ENCODE measurements around the gene TUBA1B.

Gene TUBA1B

DNA sequence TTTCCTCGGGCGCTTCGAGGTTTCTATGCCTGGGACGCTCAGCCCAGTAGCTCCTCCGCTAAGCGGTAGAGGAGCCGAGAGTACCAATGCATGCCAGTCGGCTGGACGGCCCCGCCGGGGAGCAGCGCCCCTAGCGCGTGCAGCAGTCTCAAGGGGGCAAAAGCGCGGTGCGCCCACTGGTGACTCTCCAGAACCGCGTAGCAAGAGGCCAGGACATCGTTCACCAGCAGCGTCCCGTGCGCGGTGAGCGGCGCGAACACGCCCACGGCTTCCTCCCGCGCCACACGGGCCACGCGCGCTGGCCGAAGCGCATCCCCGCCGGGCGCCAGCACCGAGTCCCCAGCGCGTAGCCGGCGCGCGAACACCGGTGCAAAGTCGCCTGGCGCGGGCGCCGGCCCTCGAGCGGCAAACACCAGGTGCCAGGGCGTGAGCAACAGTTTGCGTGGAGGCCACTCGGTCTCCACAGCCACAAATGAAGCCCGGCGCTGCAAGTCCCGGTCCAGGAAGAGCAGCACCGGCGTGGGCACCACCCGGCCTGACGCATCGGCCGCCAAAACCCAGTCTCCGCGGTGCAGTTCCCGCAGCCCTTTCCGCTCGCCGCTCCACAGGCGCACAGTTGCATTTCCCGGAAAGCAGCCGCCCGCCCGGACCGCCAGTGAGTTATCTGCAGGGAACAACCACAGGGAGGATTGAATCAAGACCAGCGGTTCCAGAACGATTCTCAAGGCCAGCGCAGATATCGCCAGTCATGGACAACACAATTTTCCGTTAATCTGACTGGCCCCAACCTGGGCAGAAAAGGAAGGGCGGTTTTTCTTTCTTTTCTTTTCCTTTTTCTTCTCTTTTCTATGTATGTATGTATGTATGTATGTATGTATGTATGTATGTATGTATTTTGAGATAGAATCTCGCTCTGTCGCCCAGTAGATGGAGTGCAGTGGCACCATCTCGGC lies 41.1 kb downstream of the TUBA1B start:
- DNase-seq (ENCODE audit: low read depth), result no peak

DNA sequence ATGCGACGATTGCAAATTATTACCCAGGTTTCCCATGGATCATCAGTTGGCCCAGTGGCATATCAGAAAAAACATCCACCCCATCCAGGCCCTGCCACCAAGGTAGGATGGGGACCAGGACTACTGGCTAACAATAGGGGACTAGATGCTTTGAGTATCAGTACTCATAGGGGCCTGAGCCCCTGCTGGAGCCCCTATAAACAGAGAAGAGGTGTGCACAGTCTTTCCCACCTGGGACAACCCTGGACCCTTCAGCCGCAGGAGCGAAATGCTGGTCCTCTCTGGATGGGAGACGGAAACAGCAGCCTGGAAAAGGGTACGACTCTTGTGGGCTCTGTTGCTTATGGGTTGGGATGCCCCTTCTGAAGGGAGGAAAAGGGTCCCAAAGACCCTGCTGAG lies 42.3 kb downstream of the TUBA1B start:
- no peak for DNase-seq (ENCODE audit: low read depth)

DNA sequence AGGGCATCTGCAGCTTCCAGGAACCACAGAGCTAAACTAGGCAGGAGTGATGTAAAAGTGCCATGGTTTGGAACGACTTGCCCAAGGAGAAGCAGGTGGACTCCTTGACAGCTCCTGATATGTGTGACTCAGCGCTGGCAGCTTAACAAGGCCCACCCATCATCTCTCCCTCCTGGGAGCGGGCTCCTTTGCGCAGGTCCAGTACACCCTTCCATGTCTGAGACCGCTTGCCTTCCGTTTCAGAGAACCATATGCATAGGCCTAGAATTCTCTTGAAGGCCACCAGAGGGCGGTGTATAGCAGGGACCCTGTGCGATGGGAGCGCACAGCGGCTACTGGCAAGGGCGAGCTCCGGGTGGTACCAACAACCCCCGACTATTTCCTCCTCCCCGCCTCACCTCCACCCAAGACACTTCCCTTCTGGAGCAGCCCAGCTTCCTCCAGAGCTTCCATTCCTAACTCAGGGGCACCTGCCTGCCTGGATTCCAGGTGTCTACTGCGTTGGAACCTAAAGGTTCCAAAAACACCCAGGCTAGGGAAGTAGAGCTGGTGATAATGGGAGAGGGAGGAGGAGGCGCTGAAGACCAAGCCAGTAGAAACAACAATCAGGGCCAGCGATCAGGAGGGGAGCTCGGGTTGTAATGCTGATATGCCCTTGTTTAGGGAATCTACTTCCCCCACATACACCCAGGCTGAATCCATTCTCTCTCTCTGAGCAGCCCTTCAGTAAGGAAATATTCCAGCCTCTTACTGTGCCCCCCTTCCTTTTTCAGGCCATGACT lies 42.9 kb downstream of the TUBA1B start:
- DNase-seq (ENCODE audit: low read depth), result peak; percentile 68

DNA sequence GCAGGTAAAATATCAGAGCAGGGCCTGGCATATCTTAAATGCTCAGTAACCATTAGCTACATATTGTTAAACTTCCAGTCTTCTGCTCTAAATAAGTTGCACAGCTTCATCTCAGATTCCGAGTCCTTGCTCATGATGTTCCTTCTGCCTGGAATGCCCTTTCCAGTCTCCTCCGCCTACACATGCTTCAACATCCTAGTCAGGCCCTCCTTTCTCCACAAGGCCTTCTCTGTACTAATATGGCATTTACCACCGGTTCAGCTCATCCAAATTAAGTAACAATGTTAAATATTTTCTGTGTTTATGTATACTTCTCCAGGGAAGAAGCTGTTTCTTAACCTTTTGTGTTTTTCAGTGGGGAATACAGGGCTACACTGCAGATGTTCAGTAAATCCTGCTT lies 45.1 kb downstream of the TUBA1B start:
- no peak for DNase-seq (ENCODE audit: low read depth)

DNA sequence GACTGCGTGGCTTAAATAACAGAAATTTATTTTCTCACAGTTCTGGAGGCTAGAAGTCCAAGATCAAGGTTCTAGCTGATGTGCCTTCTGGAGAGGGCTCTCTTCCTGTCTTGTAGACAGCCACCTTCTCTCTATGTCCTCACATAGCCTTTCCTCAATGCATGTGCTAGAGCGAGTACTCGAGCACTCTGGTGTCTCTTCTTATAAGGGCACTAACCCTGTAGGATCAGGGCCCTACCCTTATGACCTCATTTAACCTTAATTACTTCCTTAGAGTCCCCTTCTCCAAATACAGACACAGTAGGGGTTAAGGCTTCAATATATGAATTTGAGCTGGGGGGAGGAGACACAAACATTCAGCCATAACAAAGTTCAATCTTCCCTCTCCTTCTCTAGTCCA lies 46.8 kb downstream of the TUBA1B start:
- no peak for DNase-seq (ENCODE audit: low read depth)

DNA sequence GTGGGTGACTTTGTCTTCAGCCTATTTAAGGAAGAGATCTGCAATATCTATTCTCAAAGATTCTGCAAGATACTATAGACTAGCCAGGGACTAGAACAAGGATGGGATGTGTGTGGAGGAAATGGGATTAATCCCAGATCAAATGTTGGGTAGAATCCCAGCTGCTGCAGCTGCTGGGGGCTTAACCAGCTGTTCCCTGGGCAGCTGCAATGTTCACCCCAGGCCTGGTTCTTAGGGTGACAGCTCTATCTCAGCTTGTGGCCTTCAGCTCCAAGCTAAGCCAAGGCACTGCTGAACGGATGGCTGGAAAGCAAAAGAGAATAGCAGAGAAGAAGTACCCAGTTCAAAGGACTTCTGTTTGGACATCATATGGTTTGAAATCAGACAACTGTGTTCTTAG lies 51.4 kb downstream of the TUBA1B start:
- DNase-seq (ENCODE audit: low read depth), result no peak

Measured in stromal cell of bone marrow (primary cell).